SU-DHL-6 (cell line): ENCODE measurements around the gene RALY.

Source experiments
- H2AFZ ChIP-seq: fragments of 200-600 bp; sonication (generic); 2 replicates; pipeline ENCODE4 v1.6.1; 2014; ENCODE audit warnings: low read depth, mild to moderate bottlenecking, moderate library complexity, mixed read lengths, antibody characterized with exemption, low read length; ENCODE audit not compliant: severe bottlenecking
- H3F3A ChIP-seq: fragments of 200-600 bp; shearing (Covaris generic); 2 replicates; pipeline ENCODE4 v1.6.0; 2016; ENCODE audit warnings: antibody characterized with exemption, mild to moderate bottlenecking; ENCODE audit not compliant: insufficient read depth
- H3K27ac ChIP-seq: fragments of 200-600 bp; sonication (generic); 2 replicates; pipeline ENCODE4 v1.5.1; 2016; ENCODE audit warnings: low read depth, mild to moderate bottlenecking, low read length, moderate library complexity, mixed read lengths
- H3K27me3 ChIP-seq: fragments of 200-600 bp; sonication (generic), shearing (Covaris generic); 2 replicates; pipeline ENCODE4 v1.6.0; 2014; ENCODE audit warnings: mild to moderate bottlenecking, low read length
- H3K36me3 ChIP-seq: fragments of 200-600 bp; sonication (generic); 2 replicates; pipeline ENCODE4 v1.6.1; 2014; ENCODE audit warnings: mild to moderate bottlenecking, low read length, mixed read lengths
- H3K4me2 ChIP-seq: fragments of 300-600, 200-600 bp; shearing (Covaris generic), sonication (generic); 2 replicates; pipeline ENCODE4 v1.6.0; 2014; ENCODE audit warnings: low read length, low read depth, mild to moderate bottlenecking; ENCODE audit not compliant: poor library complexity, severe bottlenecking
- H3K4me3 ChIP-seq: fragments of 200-600 bp; sonication (generic); 2 replicates; pipeline ENCODE4 v1.5.1; 2014; ENCODE audit warnings: antibody characterized with exemption, low read length, mild to moderate bottlenecking, mixed read lengths; ENCODE audit not compliant: insufficient read depth, poor library complexity, severe bottlenecking
- H3K79me2 ChIP-seq: fragments of 200-600 bp; sonication (generic); 2 replicates; pipeline ENCODE4 v1.6.1; 2014; ENCODE audit warnings: mild to moderate bottlenecking, low read length, moderate library complexity; ENCODE audit not compliant: insufficient read depth
- H3K9ac ChIP-seq: fragments of 200-600 bp; sonication (generic); 2 replicates; pipeline ENCODE4 v1.7.0; 2014; ENCODE audit warnings: mild to moderate bottlenecking, low read length
- H3K9me2 ChIP-seq: fragments of 200-600 bp; sonication (generic); replicated peaks from 2 replicates; pipeline ENCODE4 v1.6.1; 2014; ENCODE audit warnings: low read length; ENCODE audit not compliant: insufficient read depth
- H3K9me3 ChIP-seq: fragments of 200-600 bp; sonication (generic); 2 replicates; pipeline ENCODE4 v1.6.1; 2014; ENCODE audit warnings: low read length, mixed read lengths; ENCODE audit not compliant: insufficient read depth
- H4K20me1 ChIP-seq: fragments of 200-600 bp; sonication (generic); 2 replicates; pipeline ENCODE4 v1.6.1; 2014; ENCODE audit warnings: low read depth, mild to moderate bottlenecking, antibody characterized with exemption, low read length, moderate library complexity, mixed read lengths
- CTCF ChIP-seq: fragments of 200-600 bp; sonication (generic); IDR thresholded peaks from one replicate; pipeline ENCODE4 v1.5.1; 2017; ENCODE audit warnings: antibody characterized with exemption, mild to moderate bottlenecking, low read length, moderate library complexity; ENCODE audit not compliant: insufficient read depth, poor library complexity, severe bottlenecking
- EZH2phosphoT487 ChIP-seq: fragments of 200-600 bp; sonication (generic), shearing (Covaris generic); conservative IDR thresholded peaks from 2 replicates; pipeline ENCODE4 v1.6.1; 2018; ENCODE audit warnings: mild to moderate bottlenecking, antibody characterized with exemption, low read length, moderate library complexity, mixed read lengths

Gene RALY

GRCh38 chr20:34062570-34063482 lies 69.1 kb downstream of the RALY start:
- no peaks in the 10 kb centered on the region for H3K9me2 ChIP-seq
- no peak overlapping the region for H3K9ac ChIP-seq
- H3K4me2 ChIP-seq, result no peak overlapping the region
- no peak overlapping the region for H2AFZ ChIP-seq
- TF ChIP-seq EZH2phosphoT487 (no peak), CTCF (no peak)
- no peaks in the 10 kb centered on the region; the same call in 1 of the 2 replicates for H4K20me1 ChIP-seq
- no peaks in the 10 kb centered on the region for H3K27me3 ChIP-seq
- H3K27ac ChIP-seq, result no peak overlapping the region
- no peaks in the 10 kb centered on the region for H3K36me3 ChIP-seq
- H3K9me3 ChIP-seq, result no peaks in the 10 kb centered on the region
- H3F3A ChIP-seq, result no peaks in the 10 kb centered on the region
- peaks cover 94% of the 10 kb centered on the region for H3K79me2 ChIP-seq
- H3K4me3 ChIP-seq, result no peak overlapping the region

- Histone ChIP-seq H4K20me1 (no peaks in the 10 kb centered on the region; the same call in 1 of the 2 replicates), H2AFZ (no peak overlapping the region), H3K36me3 (no peaks in the 10 kb centered on the region), H3K27me3 (no peaks in the 10 kb centered on the region), H3K9me2 (no peaks in the 10 kb centered on the region), H3K4me2 (no peak overlapping the region), H3F3A (peaks cover 4% of the 10 kb centered on the region; the same call in 1 of the 2 replicates), H3K27ac (no peak overlapping the region), H3K4me3 (no peak overlapping the region), H3K9ac (no peak overlapping the region), H3K9me3 (no peaks in the 10 kb centered on the region), H3K79me2 (peaks cover 93% of the 10 kb centered on the region)
- TF ChIP-seq EZH2phosphoT487 (no peak), CTCF (no peak)
Measured at GRCh38 chr20:34064286-34064685, 70.6 kb downstream of the RALY start.

GRCh38 chr20:34065260-34065659 lies 71.5 kb downstream of the RALY start:
- Histone ChIP-seq H3K9me2 (no peaks in the 10 kb centered on the region), H4K20me1 (no peaks in the 10 kb centered on the region; the same call in 1 of the 2 replicates), H3K9me3 (no peaks in the 10 kb centered on the region), H3K27ac (no peak overlapping the region), H3K36me3 (no peaks in the 10 kb centered on the region), H3K27me3 (no peaks in the 10 kb centered on the region), H3K9ac (no peak overlapping the region), H3K4me3 (no peak overlapping the region), H3F3A (peaks cover 4% of the 10 kb centered on the region; the same call in 1 of the 2 replicates), H2AFZ (no peak overlapping the region), H3K4me2 (no peak overlapping the region), H3K79me2 (peaks cover 93% of the 10 kb centered on the region)
- no peak for TF ChIP-seq CTCF
- TF ChIP-seq EZH2phosphoT487, result no peak
